Stimulated activated CD8-positive, alpha-beta memory T cell treated with anti-CD3 and anti-CD28 coated beads, Interleukin-12 subunit alpha, Interleukin-12 subunit beta, amount 100 ng/mL, for 4 hours (primary cell): Measurements from ENCODE around the gene MEST.
"Not testable (repeated sequence)": the region's sequence is repeated elsewhere in the genome, so short reads cannot be mapped to it uniquely, and the experiment has no call there.

Experiments used
- DNase-seq: peaks from one replicate; pipeline ENCODE4 v3.0.0-alpha.2; 2020; ENCODE audit warnings: low read depth

The MEST gene

GRCh38 chr7:130523519-130524125 is 31.7 kb downstream of the MEST start:
- DNase-seq, result not testable (repeated sequence)

- no peak for DNase-seq
Measured at GRCh38 chr7:130524628-130525027, 32.7 kb downstream of the MEST start.

- DNase-seq, result not testable (repeated sequence)
Measured at GRCh38 chr7:130527752-130528355, 36.0 kb downstream of the MEST start.

- no peak for DNase-seq
Measured at GRCh38 chr7:130529417-130529816, 37.5 kb downstream of the MEST start.

- DNase-seq, result not testable (repeated sequence)
Measured at GRCh38 chr7:130537894-130538293, 46.0 kb downstream of the MEST start.

GRCh38 chr7:130541287-130541686 is 49.4 kb downstream of the MEST start:
- not testable (repeated sequence) for DNase-seq

- not testable (repeated sequence) for DNase-seq
Measured at GRCh38 chr7:130542297-130542696, 50.4 kb downstream of the MEST start.

- DNase-seq, result no peak
Measured at GRCh38 chr7:130543487-130544010, 51.7 kb downstream of the MEST start.

GRCh38 chr7:130544356-130544755 is 52.5 kb downstream of the MEST start:
- DNase-seq, result no peak

GRCh38 chr7:130553398-130554029 is 61.6 kb downstream of the MEST start:
- no peak for DNase-seq

GRCh38 chr7:130554481-130554880 is 62.6 kb downstream of the MEST start:
- DNase-seq, result no peak
